HepG2 (cell line): Measurements from ENCODE around the gene PHACTR3. TPM values are rescaled to one million over a fixed set of nuclear protein-coding genes. Genes with fewer than 3 reads are reported as not detected.

Experiments used
- ARNT2 ChIP-seq: sonication (generic); formaldehyde crosslinking; IDR thresholded peaks from 2 replicates; pipeline ENCODE4 v1.8.0; 2022; ENCODE audit warnings: mild to moderate bottlenecking, low read depth, missing genetic modification reagents, moderate library complexity
- DNMT1 ChIP-seq: sonication (generic); formaldehyde crosslinking; IDR thresholded peaks from 2 replicates; pipeline ENCODE4 v1.5.1; 2020; ENCODE audit warnings: mild to moderate bottlenecking, missing genetic modification reagents
- GABPB1 ChIP-seq: IDR thresholded peaks from 2 replicates; pipeline ENCODE4 v1.6.1; 2016; ENCODE audit warnings: mild to moderate bottlenecking, missing genetic modification reagents, moderate library complexity, missing compliant biosample characterization
- HOXA5 ChIP-seq: sonication (generic); formaldehyde crosslinking; IDR thresholded peaks from 2 replicates; pipeline ENCODE4 v1.4.0; 2020; ENCODE audit warnings: missing genetic modification reagents
- IRF2 ChIP-seq: IDR thresholded peaks from 2 replicates; pipeline ENCODE4 v1.6.1; 2018; ENCODE audit warnings: missing genetic modification reagents, missing compliant biosample characterization
- MIER3 ChIP-seq: IDR thresholded peaks from 2 replicates; pipeline ENCODE4 v1.6.1; 2016; ENCODE audit warnings: missing compliant biosample characterization, borderline replicate concordance
- NFKB2 ChIP-seq: sonication (generic); formaldehyde crosslinking; IDR thresholded peaks from 2 replicates; pipeline ENCODE4 v1.4.0; 2020; ENCODE audit warnings: missing genetic modification reagents, borderline replicate concordance
- RAD21 ChIP-seq: fragments of 450-650 bp; formaldehyde crosslinking; IDR thresholded peaks from 2 replicates; pipeline ENCODE4 v1.5.0; 2020; ENCODE audit warnings: mild to moderate bottlenecking
- STAG1 ChIP-seq: sonication (generic); formaldehyde crosslinking; IDR thresholded peaks from 2 replicates; pipeline ENCODE4 v1.4.0; 2020; ENCODE audit warnings: missing genetic modification reagents
- ZNF225 ChIP-seq: sonication (generic); formaldehyde crosslinking; IDR thresholded peaks from 2 replicates; pipeline ENCODE4 v1.4.0; 2020; ENCODE audit warnings: mild to moderate bottlenecking, missing genetic modification reagents
- ZNF431 ChIP-seq: sonication (generic); formaldehyde crosslinking; IDR thresholded peaks from 2 replicates; pipeline ENCODE4 v1.9.0; 2022; ENCODE audit warnings: missing genetic modification reagents, low read depth, mild to moderate bottlenecking, borderline replicate concordance
- ZNF501 ChIP-seq: sonication (generic); formaldehyde crosslinking; IDR thresholded peaks from 2 replicates; pipeline ENCODE4 v1.5.1; 2020; ENCODE audit warnings: mild to moderate bottlenecking, moderate library complexity, missing genetic modification reagents
- ZNF598 ChIP-seq: sonication (generic); formaldehyde crosslinking; IDR thresholded peaks from 2 replicates; pipeline ENCODE4 v1.5.1; 2020; ENCODE audit warnings: mild to moderate bottlenecking, missing genetic modification reagents, borderline replicate concordance
- polyA plus RNA-seq, 8 experiments: library from polyadenylated mRNA; depleted of rRNA in 3 of 8; stranded (reverse) in 7 of 8; unstranded in 1 of 8; fragments of >200 nt; fragmentation: Illumina TruSeq in 4 of 8; extraction: Trizol in 4 of 8; gene quantifications; 2 replicates each; pipeline versions ENCODE4 v1.2.1 to v1.2.3, GENCODE V29; 2011 to 2016; ENCODE audit warnings: low read depth in 4 of 8, missing spikeins in 1 of 8, mixed read lengths in 1 of 8; ENCODE audit not compliant: insufficient read depth in 1 of 8
- total RNA-seq, 5 experiments: library from RNA; depleted of rRNA; stranded (reverse); fragments of >200 nt; fragmentation: Illumina TruSeq; extraction: Trizol; gene quantifications; 2 replicates each; pipeline ENCODE4 v1.2.3, GENCODE V29; 2016; ENCODE audit warnings: low read depth in 1 of 5
- TF ChIP-seq, protein P1 (sequence below): sonication (generic); formaldehyde crosslinking; IDR thresholded peaks from one replicate; pipeline ENCODE4 v1.5.1; 2020; ENCODE audit warnings: mild to moderate bottlenecking, missing genetic modification reagents; ENCODE audit errors: not compliant biosample characterization
- TF ChIP-seq, protein P2 (sequence below), 2 experiments: sonication (generic) in 1 of 2; formaldehyde crosslinking in 1 of 2; IDR thresholded peaks; 2 replicates each; pipeline versions ENCODE4 v1.4.0 to v1.6.1; 2018 to 2020; ENCODE audit warnings: missing genetic modification reagents in 2 of 2, borderline replicate concordance in 1 of 2, low read depth in 1 of 2, mild to moderate bottlenecking in 1 of 2, missing biosample characterization in 1 of 2
- TF ChIP-seq, protein P3 (sequence below): sonication (generic); formaldehyde crosslinking; IDR thresholded peaks from 2 replicates; pipeline ENCODE4 v1.4.0; 2020; ENCODE audit warnings: missing genetic modification reagents

The PHACTR3 gene
- total and polyA plus RNA-seq, 2 of the 13 experiments (the other 11 are each of a cell fraction or from before 2014, with no cell fraction given), result not detected

DNA sequence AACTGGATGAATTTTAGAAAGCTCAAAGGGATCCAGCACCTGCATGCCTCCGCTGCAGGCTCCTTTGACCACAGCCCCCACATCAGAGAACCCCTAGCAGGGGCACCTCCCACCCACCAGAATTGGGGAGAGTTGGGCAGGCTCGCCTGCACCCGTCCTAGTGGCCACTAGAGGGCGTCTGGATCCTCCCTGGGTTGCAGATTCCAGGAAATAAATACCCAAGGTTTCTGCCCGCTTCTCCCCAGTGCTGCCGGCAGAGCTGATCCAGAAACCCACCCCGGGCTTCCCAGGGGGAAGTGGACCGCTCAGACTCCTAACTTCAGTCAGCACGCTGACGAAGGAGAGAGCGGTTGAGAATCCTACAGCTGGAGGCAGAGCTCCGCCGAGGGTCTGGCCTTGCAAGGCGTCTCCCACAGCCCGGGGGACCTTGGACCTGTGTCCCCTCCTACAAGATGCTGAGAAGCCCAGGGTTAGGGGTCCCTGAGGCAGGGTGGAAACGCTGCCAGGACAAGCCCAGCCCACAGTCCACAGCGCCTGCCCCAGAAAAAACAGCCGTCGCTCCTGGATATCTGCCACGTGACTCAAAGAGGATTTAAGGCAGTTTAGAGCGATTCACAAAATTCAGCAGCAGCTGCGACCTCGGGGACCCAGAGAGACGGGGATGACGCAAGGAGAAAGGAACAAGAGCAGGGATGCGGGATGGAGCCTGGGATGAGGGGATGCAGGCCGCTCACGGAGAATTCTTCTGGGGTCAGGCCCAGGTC is 32.6 kb upstream of the PHACTR3 start (continued):
- TF ChIP-seq STAG1 (CRISPR knock-in tag), result peak; percentile 51
- 0 out of 2 replicates have a peak, but pooled peaks have one; percentile 7 for TF ChIP-seq HOXA5 (CRISPR knock-in tag)
- no peak for TF ChIP-seq IRF2 (CRISPR knock-in tag)
- peak; percentile 24; the same call in 1 of the 2 replicates for TF ChIP-seq GABPB1
- TF ChIP-seq, protein P1, sequence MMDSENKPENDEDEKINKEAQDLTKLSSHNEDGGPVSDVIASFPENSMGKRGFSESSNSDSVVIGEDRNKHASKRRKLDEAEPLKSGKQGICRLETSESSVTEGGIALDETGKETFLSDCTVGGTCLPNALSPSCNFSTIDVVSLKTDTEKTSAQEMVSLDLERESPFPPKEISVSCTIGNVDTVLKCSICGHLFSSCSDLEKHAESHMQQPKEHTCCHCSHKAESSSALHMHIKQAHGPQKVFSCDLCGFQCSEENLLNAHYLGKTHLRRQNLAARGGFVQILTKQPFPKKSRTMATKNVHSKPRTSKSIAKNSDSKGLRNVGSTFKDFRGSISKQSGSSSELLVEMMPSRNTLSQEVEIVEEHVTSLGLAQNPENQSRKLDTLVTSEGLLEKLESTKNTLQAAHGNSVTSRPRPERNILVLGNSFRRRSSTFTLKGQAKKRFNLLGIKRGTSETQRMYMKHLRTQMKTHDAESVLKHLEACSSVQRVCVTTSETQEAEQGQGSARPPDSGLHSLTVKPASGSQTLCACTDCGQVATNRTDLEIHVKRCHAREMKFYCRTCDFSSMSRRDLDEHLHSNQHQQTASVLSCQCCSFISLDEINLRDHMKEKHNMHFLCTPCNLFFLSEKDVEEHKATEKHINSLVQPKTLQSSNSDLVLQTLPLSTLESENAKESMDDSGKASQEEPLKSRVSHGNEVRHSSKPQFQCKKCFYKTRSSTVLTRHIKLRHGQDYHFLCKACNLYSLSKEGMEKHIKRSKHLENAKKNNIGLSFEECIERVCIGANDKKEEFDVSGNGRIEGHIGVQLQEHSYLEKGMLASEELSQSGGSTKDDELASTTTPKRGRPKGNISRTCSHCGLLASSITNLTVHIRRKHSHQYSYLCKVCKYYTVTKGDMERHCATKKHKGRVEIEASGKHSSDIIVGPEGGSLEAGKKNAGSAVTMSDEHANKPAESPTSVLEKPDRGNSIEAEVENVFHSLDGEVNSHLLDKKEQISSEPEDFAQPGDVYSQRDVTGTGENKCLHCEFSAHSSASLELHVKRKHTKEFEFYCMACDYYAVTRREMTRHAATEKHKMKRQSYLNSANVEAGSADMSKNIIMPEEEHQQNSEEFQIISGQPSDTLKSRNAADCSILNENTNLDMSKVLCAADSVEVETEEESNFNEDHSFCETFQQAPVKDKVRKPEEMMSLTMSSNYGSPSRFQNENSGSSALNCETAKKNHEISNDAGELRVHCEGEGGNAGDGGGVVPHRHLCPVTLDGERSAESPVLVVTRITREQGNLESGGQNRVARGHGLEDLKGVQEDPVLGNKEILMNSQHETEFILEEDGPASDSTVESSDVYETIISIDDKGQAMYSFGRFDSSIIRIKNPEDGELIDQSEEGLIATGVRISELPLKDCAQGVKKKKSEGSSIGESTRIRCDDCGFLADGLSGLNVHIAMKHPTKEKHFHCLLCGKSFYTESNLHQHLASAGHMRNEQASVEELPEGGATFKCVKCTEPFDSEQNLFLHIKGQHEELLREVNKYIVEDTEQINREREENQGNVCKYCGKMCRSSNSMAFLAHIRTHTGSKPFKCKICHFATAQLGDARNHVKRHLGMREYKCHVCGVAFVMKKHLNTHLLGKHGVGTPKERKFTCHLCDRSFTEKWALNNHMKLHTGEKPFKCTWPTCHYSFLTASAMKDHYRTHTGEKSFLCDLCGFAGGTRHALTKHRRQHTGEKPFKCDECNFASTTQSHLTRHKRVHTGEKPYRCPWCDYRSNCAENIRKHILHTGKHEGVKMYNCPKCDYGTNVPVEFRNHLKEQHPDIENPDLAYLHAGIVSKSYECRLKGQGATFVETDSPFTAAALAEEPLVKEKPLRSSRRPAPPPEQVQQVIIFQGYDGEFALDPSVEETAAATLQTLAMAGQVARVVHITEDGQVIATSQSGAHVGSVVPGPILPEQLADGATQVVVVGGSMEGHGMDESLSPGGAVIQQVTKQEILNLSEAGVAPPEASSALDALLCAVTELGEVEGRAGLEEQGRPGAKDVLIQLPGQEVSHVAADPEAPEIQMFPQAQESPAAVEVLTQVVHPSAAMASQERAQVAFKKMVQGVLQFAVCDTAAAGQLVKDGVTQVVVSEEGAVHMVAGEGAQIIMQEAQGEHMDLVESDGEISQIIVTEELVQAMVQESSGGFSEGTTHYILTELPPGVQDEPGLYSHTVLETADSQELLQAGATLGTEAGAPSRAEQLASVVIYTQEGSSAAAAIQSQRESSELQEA (CRISPR knock-in tag), result peak; percentile 27
- TF ChIP-seq NFKB2 (CRISPR knock-in tag), result peak; percentile 33; the same call in 1 of the 2 replicates
- no peak for TF ChIP-seq MIER3 (CRISPR knock-in tag)
- TF ChIP-seq RAD21, result peak; percentile 49; the same call in 1 of the 2 replicates
- TF ChIP-seq, protein P2, sequence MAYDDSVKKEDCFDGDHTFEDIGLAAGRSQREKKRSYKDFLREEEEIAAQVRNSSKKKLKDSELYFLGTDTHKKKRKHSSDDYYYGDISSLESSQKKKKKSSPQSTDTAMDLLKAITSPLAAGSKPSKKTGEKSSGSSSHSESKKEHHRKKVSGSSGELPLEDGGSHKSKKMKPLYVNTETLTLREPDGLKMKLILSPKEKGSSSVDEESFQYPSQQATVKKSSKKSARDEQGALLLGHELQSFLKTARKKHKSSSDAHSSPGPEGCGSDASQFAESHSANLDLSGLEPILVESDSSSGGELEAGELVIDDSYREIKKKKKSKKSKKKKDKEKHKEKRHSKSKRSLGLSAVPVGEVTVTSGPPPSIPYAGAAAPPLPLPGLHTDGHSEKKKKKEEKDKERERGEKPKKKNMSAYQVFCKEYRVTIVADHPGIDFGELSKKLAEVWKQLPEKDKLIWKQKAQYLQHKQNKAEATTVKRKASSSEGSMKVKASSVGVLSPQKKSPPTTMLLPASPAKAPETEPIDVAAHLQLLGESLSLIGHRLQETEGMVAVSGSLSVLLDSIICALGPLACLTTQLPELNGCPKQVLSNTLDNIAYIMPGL (CRISPR knock-in tag; IDR thresholded peaks at IDR 0.05; ENCODE audit: borderline replicate concordance in 1 of 2, low read depth in 1 of 2), result peak; percentile 46 to 48; a peak in 1 of 4 replicates
- peak; percentile 62; the same call in 1 of the 2 replicates for TF ChIP-seq ZNF598 (CRISPR knock-in tag)
- TF ChIP-seq ZNF431 (CRISPR knock-in tag), result no peak
- no peak for TF ChIP-seq DNMT1 (CRISPR knock-in tag)
- TF ChIP-seq, protein P3, sequence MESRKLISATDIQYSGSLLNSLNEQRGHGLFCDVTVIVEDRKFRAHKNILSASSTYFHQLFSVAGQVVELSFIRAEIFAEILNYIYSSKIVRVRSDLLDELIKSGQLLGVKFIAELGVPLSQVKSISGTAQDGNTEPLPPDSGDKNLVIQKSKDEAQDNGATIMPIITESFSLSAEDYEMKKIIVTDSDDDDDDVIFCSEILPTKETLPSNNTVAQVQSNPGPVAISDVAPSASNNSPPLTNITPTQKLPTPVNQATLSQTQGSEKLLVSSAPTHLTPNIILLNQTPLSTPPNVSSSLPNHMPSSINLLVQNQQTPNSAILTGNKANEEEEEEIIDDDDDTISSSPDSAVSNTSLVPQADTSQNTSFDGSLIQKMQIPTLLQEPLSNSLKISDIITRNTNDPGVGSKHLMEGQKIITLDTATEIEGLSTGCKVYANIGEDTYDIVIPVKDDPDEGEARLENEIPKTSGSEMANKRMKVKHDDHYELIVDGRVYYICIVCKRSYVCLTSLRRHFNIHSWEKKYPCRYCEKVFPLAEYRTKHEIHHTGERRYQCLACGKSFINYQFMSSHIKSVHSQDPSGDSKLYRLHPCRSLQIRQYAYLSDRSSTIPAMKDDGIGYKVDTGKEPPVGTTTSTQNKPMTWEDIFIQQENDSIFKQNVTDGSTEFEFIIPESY, result no peak
- peak; percentile 35; the same call in 1 of the 2 replicates for TF ChIP-seq ZNF225 (CRISPR knock-in tag)
- TF ChIP-seq ZNF501 (CRISPR knock-in tag), result peak; percentile 31; the same call in 1 of the 2 replicates
- TF ChIP-seq ARNT2 (CRISPR knock-in tag), result 0 out of 2 replicates have a peak, but pooled peaks have one; percentile 54
